AG04449 (cell line): ENCODE measurements around the gene KLHL17.

ENCODE experiments used
- CTCF ChIA-PET: fragments of 350-600 bp; formaldehyde crosslinking; extraction: SDS; loops from one replicate; lab custom pipeline; 2021; ENCODE audit warnings: antibody characterized with exemption; lab: Yijun Ruan, JAX
- POLR2A ChIA-PET: fragments of 400-600, 350-600 bp; formaldehyde crosslinking; extraction: SDS; loops from one replicate; lab custom pipeline; 2020; ENCODE audit warnings: antibody characterized with exemption, inconsistent platforms; lab: Yijun Ruan, JAX
- DNase-seq: peaks from one replicate; pipeline ENCODE4 v3.0.0-alpha.2; 2010; ENCODE audit warnings: low read depth, low spot score
- H3K4me3 ChIP-seq: 2 replicates; pipeline ENCODE4 v1.5.1; 2011; ENCODE audit warnings: low read depth, mild to moderate bottlenecking, control low read depth, low read length
- CTCF ChIP-seq: IDR thresholded peaks from one replicate; pipeline ENCODE4 v1.5.1; 2011; ENCODE audit warnings: mild to moderate bottlenecking, moderate library complexity, low read length, control low read depth, inconsistent platforms; ENCODE audit not compliant: insufficient read depth; ENCODE audit errors: missing control alignments

KLHL17 gene

DNA sequence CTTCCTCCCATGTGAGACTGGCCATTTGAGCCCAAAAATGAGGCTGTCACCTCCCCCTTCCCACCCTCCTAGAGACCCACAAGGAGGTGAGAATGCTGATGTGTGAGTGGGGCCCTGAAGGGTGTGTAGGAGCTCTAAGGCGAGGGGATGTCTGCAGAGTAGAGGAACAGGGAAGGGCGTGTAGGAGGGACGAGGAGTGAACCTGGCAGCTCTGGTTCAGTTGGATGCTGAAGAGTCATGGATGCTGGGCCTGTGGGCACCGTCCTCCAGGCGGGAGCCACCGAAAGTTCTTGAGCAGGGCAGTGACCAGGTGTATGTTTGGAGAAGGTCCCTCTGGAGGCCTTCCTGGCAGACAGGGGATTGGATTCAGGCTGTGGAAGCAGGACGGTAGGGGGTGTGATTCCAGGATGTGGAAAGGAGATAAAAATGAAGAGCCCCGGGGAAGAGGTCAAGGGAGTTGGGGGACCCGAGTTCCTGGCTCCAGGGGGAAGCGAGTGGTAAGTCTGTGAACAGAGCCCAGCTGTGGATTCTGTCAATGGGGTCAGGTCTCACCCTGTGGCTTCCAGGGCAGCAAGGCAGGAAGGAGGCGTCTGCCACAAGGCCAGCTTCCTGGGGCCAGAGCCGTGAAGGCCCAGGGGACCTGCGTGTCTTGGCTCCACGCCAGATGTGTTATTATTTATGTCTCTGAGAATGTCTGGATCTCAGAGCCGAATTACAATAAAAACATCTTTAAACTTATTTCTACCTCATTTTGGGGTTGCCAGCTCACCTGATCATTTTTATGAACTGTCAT lies 28.8 kb upstream of the KLHL17 start:
- ChIA-PET CTCF (interaction anchor here (1.0 to 6.5 kb wide), 3 partner anchors 8 to 26 kb away, joined by 3 to 29 read pairs (median 27); no protein-coding TSS in a partner anchor), POLR2A (no interaction called here)
- TF ChIP-seq CTCF = no peak
- H3K4me3 ChIP-seq = no peak overlapping the region
- DNase-seq = no peak

DNA sequence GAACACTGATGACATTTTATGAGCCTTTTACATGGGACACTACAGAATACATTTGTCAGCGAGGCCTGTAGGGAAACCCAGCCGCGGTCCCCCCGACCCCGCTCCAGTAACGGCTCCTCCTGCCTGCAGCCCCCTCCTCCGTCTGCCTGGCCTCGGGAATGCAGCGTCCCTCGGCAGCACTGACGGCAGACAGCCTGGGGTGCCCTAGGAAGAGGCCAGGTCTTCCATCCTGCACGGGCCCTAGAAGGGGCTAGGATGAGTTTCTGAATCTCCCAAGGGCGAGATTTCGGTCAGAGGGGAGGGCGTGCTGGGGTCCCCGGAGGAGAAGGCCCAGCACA lies 28.2 kb upstream of the KLHL17 start:
- no peak for DNase-seq
- H3K4me3 ChIP-seq = no peak overlapping the region
- no peak for TF ChIP-seq CTCF
- CTCF ChIA-PET = interaction anchor here (5.4 kb wide), 1 partner anchor 27 kb away, joined by 27 read pairs; no protein-coding TSS in a partner anchor
- POLR2A ChIA-PET = no interaction called here

DNA sequence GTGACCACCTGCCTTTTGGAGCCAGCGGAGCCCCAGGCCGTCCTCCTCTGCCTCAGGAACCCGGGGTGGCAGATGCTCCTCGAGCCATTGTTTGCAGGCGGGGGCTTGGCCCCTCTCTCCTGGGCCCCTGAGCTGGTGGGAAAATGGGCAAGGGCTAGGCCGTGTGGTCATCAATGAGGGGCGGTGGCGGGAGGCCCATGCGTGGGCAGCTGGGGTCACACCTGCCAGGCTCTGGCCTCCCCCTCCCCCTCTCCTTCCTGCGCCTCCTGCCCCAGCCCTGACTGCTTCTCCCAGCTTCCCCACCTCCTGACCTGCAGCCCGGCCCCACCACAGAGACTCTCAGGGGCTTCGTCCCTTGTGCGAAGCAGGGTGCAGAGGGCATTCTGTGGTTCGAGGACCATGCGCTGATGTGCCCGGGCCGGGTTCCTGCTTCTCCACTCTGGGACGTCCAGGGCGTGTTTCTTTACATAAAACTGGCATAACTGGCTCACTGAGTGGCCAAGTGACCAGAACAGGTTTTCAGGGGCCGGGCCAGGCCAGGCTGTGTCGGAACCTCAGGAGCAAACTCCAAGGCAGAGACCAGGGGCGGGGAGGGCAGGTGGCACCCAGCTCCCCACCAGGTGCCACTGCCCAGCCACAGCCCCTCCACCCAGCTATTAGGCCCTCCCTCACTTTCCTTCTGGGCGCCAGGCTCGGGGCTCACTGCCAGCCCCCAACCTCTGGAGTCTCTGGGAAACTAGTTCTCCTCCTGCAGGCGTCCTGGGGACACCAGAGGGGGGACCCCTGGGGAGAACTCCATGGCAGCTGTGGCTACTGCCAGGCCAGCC lies 27.4 kb upstream of the KLHL17 start:
- ChIA-PET POLR2A (no interaction called here), CTCF (interaction anchor here (5.4 kb wide), 1 partner anchor 28 kb away, joined by 27 read pairs; no protein-coding TSS in a partner anchor)
- no peak for TF ChIP-seq CTCF
- no peak overlapping the region for H3K4me3 ChIP-seq
- no peak for DNase-seq

GRCh38 chr1:933603-933940 lies 26.8 kb upstream of the KLHL17 start:
- no peak overlapping the region for H3K4me3 ChIP-seq
- ChIA-PET POLR2A (no interaction called here), CTCF (no interaction called here)
- DNase-seq = no peak
- no peak for TF ChIP-seq CTCF

DNA sequence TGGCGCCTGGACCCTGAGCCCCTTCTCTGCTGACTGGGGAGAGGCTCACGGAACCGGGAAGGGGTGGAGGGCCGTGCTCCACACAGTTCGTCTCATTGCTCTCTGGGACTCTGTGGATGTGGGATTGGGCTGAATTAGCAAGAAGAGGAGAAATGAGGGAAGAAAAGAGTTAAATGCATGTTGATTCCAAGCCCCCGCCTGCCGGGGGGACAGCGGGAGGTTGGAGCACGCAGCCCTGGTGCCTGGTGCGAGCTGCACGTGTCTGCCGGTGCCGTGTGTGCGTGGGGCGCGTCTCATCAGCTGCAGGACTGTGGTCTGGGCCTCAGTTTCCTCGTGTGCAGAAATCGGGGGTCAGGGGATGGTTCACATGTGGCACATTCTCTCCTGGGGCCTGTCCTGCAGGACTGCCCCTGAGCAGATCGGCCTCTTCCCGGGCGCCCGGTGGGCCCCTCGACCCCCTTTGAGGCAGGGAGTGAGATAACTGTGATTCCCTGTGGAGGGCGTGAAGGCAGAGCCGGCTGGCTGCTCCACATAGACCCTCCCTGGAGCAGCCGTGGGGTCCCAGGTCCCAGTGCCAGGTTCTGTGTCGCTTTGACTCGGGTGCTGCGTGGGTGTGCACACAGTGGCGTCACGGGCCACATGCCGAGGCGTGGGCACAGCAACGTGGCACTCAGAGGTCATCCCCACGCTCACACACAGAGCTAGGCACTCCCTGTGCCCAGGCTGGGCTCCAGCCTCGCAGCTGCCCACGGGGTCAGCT lies 25.2 kb upstream of the KLHL17 start:
- no peak overlapping the region for H3K4me3 ChIP-seq
- no peak for TF ChIP-seq CTCF
- DNase-seq = no peak
- ChIA-PET POLR2A (no interaction called here), CTCF (no interaction called here)
